IMR-90 (cell line): Measurements from ENCODE around the gene FAIM. TPM values are rescaled to one million over a fixed set of nuclear protein-coding genes. Genes with fewer than 3 reads are reported as not detected.

Experiments used
- ATAC-seq: fragments of 200-7000 bp; cut with Tn5 transposase; 2 replicates; pipeline ENCODE4 v1.9.1; 2020; ENCODE audit warnings: low read depth, mild to moderate bottlenecking, moderate library complexity
- BruUV-seq: library from RNA; stranded (reverse); fragments of 400-500 nt; replicated peaks from 2 replicates; lab custom pipeline; 2021; lab: Mats Ljungman, UMichigan
- CTCF ChIA-PET: fragments of 300-600 bp; formaldehyde crosslinking; extraction: SDS; loops from one replicate; lab custom pipeline; 2021; ENCODE audit warnings: antibody characterized with exemption; lab: Yijun Ruan, JAX
- POLR2A ChIA-PET: fragments of 300-600 bp; sonication (Branson Sonifier 250); formaldehyde crosslinking; loops from one replicate; lab custom pipeline; 2022; ENCODE audit warnings: antibody characterized with exemption; ENCODE audit not compliant: unreplicated experiment; lab: Charles Lee
- DNase-seq: peaks from one replicate; pipeline ENCODE4 v3.0.0; 2013
- H2AFZ ChIP-seq: replicated peaks from 2 replicates; pipeline ENCODE3; 2013; ENCODE audit warnings: low read length, mild to moderate bottlenecking; ENCODE audit not compliant: poor library complexity
- H2AK5ac ChIP-seq: 2 replicates; pipeline ENCODE4 v1.6.1; 2013; ENCODE audit warnings: low read depth, low read length, inconsistent platforms
- H2AK9ac ChIP-seq: replicated peaks from 2 replicates; pipeline ENCODE3; 2013; ENCODE audit warnings: mild to moderate bottlenecking, low read depth, low read length, moderate library complexity; ENCODE audit not compliant: poor library complexity
- H2BK120ac ChIP-seq: 2 replicates; pipeline ENCODE4 v1.6.1; 2013; ENCODE audit warnings: low read depth, low read length, inconsistent platforms
- H2BK15ac ChIP-seq: 3 replicates; pipeline ENCODE4 v1.6.1; 2013; ENCODE audit warnings: low read depth, low read length, inconsistent platforms
- H2BK20ac ChIP-seq: 2 replicates; pipeline ENCODE4 v1.6.1; 2013; ENCODE audit warnings: low read depth, mild to moderate bottlenecking, inconsistent platforms, low read length, moderate library complexity
- H2BK5ac ChIP-seq: 2 replicates; pipeline ENCODE4 v1.6.1; 2013; ENCODE audit warnings: mild to moderate bottlenecking, low read depth, low read length, inconsistent platforms; ENCODE audit not compliant: poor library complexity, severe bottlenecking
- H3K14ac ChIP-seq: replicated peaks from 2 replicates; pipeline ENCODE4 v1.6.1; 2013; ENCODE audit warnings: low read depth, low read length, inconsistent platforms
- H3K18ac ChIP-seq: 2 replicates; pipeline ENCODE4 v1.6.1; 2013; ENCODE audit warnings: low read depth, low read length, control low read depth
- H3K23ac ChIP-seq: 2 replicates; pipeline ENCODE4 v1.6.1; 2013; ENCODE audit warnings: low read depth, low read length, inconsistent platforms
- H3K27ac ChIP-seq: 2 replicates; pipeline ENCODE4 v1.5.1; 2013; ENCODE audit warnings: mild to moderate bottlenecking, control low read depth, low read length; ENCODE audit not compliant: insufficient read depth
- H3K27me3 ChIP-seq: 2 replicates; pipeline ENCODE4 v1.6.1; 2013; ENCODE audit warnings: low read length; ENCODE audit not compliant: control insufficient read depth, insufficient read depth
- H3K36me3 ChIP-seq: 2 replicates; pipeline ENCODE4 v1.6.1; 2013; ENCODE audit warnings: low read length, mixed read lengths; ENCODE audit not compliant: control insufficient read depth, insufficient read depth
- H3K4ac ChIP-seq: 2 replicates; pipeline ENCODE4 v1.6.1; 2013; ENCODE audit warnings: low read depth, low read length, inconsistent platforms
- H3K4me1 ChIP-seq: 2 replicates; pipeline ENCODE4 v1.6.1; 2013; ENCODE audit warnings: low read length, mixed read lengths; ENCODE audit not compliant: control insufficient read depth, insufficient read depth
- H3K4me2 ChIP-seq: 2 replicates; pipeline ENCODE4 v1.6.1; 2013; ENCODE audit warnings: low read depth, mild to moderate bottlenecking, control low read depth, low read length, moderate library complexity
- H3K4me3 ChIP-seq: 2 replicates; pipeline ENCODE4 v1.5.1; 2013; ENCODE audit warnings: low read depth, mild to moderate bottlenecking, control low read depth, low read length, moderate library complexity; ENCODE audit not compliant: insufficient read depth
- H3K56ac ChIP-seq: 2 replicates; pipeline ENCODE4 v1.6.1; 2013; ENCODE audit warnings: low read length, inconsistent platforms; ENCODE audit not compliant: insufficient read depth; ENCODE audit errors: extremely low read depth
- H3K79me1 ChIP-seq, 2 experiments: 2 replicates each; pipeline ENCODE4 v1.6.1; 2013; ENCODE audit warnings: low read length in 2 of 2, inconsistent platforms in 1 of 2, low read depth in 1 of 2
- H3K9ac ChIP-seq: 2 replicates; pipeline ENCODE4 v1.6.1; 2013; ENCODE audit warnings: low read depth, low read length, control low read depth
- H3K9me1 ChIP-seq: 2 replicates; pipeline ENCODE4 v1.6.1; 2013; ENCODE audit warnings: low read length, inconsistent platforms; ENCODE audit not compliant: insufficient read depth
- H3K9me3 ChIP-seq: 2 replicates; pipeline ENCODE4 v1.6.1; 2013; ENCODE audit warnings: low read length; ENCODE audit not compliant: control insufficient read depth, insufficient read depth
- H4K20me1 ChIP-seq: 2 replicates; pipeline ENCODE4 v1.6.1; 2013; ENCODE audit warnings: low read length, inconsistent platforms; ENCODE audit not compliant: insufficient read depth
- H4K5ac ChIP-seq: 2 replicates; pipeline ENCODE4 v1.6.1; 2013; ENCODE audit warnings: mild to moderate bottlenecking, low read depth, low read length, control low read depth
- H4K8ac ChIP-seq, 2 experiments: 2 replicates each; pipeline ENCODE4 v1.6.1; 2013; ENCODE audit warnings: low read depth in 2 of 2, low read length in 2 of 2, control low read depth in 1 of 2, inconsistent platforms in 1 of 2
- H4K91ac ChIP-seq: 2 replicates; pipeline ENCODE4 v1.6.1; 2013; ENCODE audit warnings: low read depth, low read length, inconsistent platforms; ENCODE audit not compliant: insufficient read depth
- BHLHE40 ChIP-seq: fragments of 150-350 bp; IDR thresholded peaks from 2 replicates; pipeline ENCODE4 v1.6.1; 2016; ENCODE audit warnings: mild to moderate bottlenecking, low read depth, low read length
- CEBPB ChIP-seq: IDR thresholded peaks from 2 replicates; pipeline ENCODE4 v1.6.1; 2012; ENCODE audit warnings: low read depth, low read length, improper control_type of control experiment
- CHD1 ChIP-seq: IDR thresholded peaks from 2 replicates; pipeline ENCODE4 v1.6.1; 2012; ENCODE audit warnings: low read depth, low read length, improper control_type of control experiment
- CTCF ChIP-seq: conservative IDR thresholded peaks from 2 replicates; pipeline ENCODE4 v1.5.1; 2012; ENCODE audit warnings: mild to moderate bottlenecking, low read depth, low read length, improper control_type of control experiment
- ELK1 ChIP-seq: fragments of 150-350 bp; IDR thresholded peaks from 2 replicates; pipeline ENCODE4 v1.6.1; 2016; ENCODE audit warnings: low read depth, mild to moderate bottlenecking, low read length, moderate library complexity, borderline replicate concordance
- FOS ChIP-seq: fragments of 150-350 bp; IDR thresholded peaks from 2 replicates; pipeline ENCODE4 v1.6.1; 2016; ENCODE audit warnings: low read depth, low read length
- MAFK ChIP-seq: IDR thresholded peaks from 2 replicates; pipeline ENCODE4 v1.6.1; 2012; ENCODE audit warnings: low read depth, low read length, improper control_type of control experiment
- MAZ ChIP-seq: IDR thresholded peaks from 2 replicates; pipeline ENCODE4 v1.6.1; 2012; ENCODE audit warnings: low read depth, mild to moderate bottlenecking, low read length, improper control_type of control experiment, moderate library complexity, borderline replicate concordance
- MXI1 ChIP-seq: IDR thresholded peaks from 2 replicates; pipeline ENCODE4 v1.6.1; 2012; ENCODE audit warnings: low read depth, mild to moderate bottlenecking, low read length, moderate library complexity, borderline replicate concordance
- NFE2L2 ChIP-seq: fragments of 150-350 bp; IDR thresholded peaks from 2 replicates; pipeline ENCODE4 v1.6.1; 2016; ENCODE audit warnings: low read depth, mild to moderate bottlenecking, low read length
- POLR2A ChIP-seq: IDR thresholded peaks from 2 replicates; pipeline ENCODE4 v1.6.1; 2012; ENCODE audit warnings: mild to moderate bottlenecking, low read depth, low read length
- RAD21 ChIP-seq: IDR thresholded peaks from 2 replicates; pipeline ENCODE4 v1.6.1; 2012; ENCODE audit warnings: low read length, improper control_type of control experiment
- RCOR1 ChIP-seq: IDR thresholded peaks from 2 replicates; pipeline ENCODE4 v1.6.1; 2012; ENCODE audit warnings: mild to moderate bottlenecking, low read length, improper control_type of control experiment; ENCODE audit not compliant: insufficient replicate concordance
- RFX5 ChIP-seq: IDR thresholded peaks from 2 replicates; pipeline ENCODE4 v1.8.0; 2012; ENCODE audit warnings: low read depth, mild to moderate bottlenecking, low read length, moderate library complexity
- SMC3 ChIP-seq: fragments of 150-350 bp; IDR thresholded peaks from 2 replicates; pipeline ENCODE4 v1.6.1; 2016; ENCODE audit warnings: low read depth, mild to moderate bottlenecking, antibody characterized with exemption, low read length, moderate library complexity
- USF2 ChIP-seq: fragments of 150-350 bp; IDR thresholded peaks from 2 replicates; pipeline ENCODE4 v1.6.1; 2017; ENCODE audit warnings: mild to moderate bottlenecking, antibody characterized with exemption, low read length, low read depth
- dilution Hi-C: fragments of 300-500 bp; cut with HindIII; formaldehyde crosslinking; loops from one replicate; pipeline ENCODE4 v1.14.3; 2018; ENCODE audit warnings: low sequenced_read_pairs; ENCODE audit not compliant: unreplicated experiment
- in situ Hi-C: fragments of 300-500 bp; cut with MboI; formaldehyde crosslinking; loops from 3 replicates; pipeline ENCODE4 v1.14.3; 2019; ENCODE audit warnings: low sequenced_read_pairs, inconsistent platforms, mixed read lengths
- intact Hi-C: fragments of 100-400 bp; cut with micrococcal nuclease; formaldehyde crosslinking; loops from 2 replicates; pipeline ENCODE4 v1.10.0; 2022
- polyA plus RNA-seq, 3 experiments: library from polyadenylated mRNA; depleted of rRNA; stranded (reverse); fragments of >200 nt; gene quantifications; 2 replicates each; pipeline ENCODE4 v1.2.3, GENCODE V29; 2012; ENCODE audit warnings: low replicate concordance in 1 of 3
- total RNA-seq: library from RNA; depleted of rRNA; stranded (reverse); fragments of >200 nt; gene quantifications from 2 replicates; pipeline ENCODE4 v1.2.3, GENCODE V29; 2012

The FAIM gene
- total and polyA plus RNA-seq, 2 of the 4 experiments (the other 2 are of a cell fraction) = 2.5 to 3.4 TPM

- H4K5ac ChIP-seq = no peak overlapping the region
- no peaks in the 10 kb centered on the region for H3K27me3 ChIP-seq
- H3K9me3 ChIP-seq = peaks cover 17% of the 10 kb centered on the region
- no peak overlapping the region for H2BK15ac ChIP-seq
- H3K9me1 ChIP-seq = no peaks in the 10 kb centered on the region
- no peak overlapping the region for H3K9ac ChIP-seq
- DNase-seq (no peak), ATAC-seq (no peak)
- POLR2A ChIA-PET = no interaction called here
- H2AK9ac ChIP-seq = no peak overlapping the region
- H2BK20ac ChIP-seq = no peak overlapping the region
- no peak overlapping the region for H3K14ac ChIP-seq
- intact Hi-C loops (no loop called here), in situ Hi-C loops (no loop called here), dilution Hi-C loops (no loop called here)
- H4K8ac ChIP-seq = no peak overlapping the region
- H3K23ac ChIP-seq = no peak overlapping the region
- H3K36me3 ChIP-seq = peaks cover 13% of the 10 kb centered on the region; the same call in 1 of the 2 replicates
- no peak overlapping the region for H3K18ac ChIP-seq
- no peak overlapping the region for H2AK5ac ChIP-seq
- H3K79me1 ChIP-seq = no peaks in the 10 kb centered on the region
- no peak overlapping the region for H2BK120ac ChIP-seq
- H4K20me1 ChIP-seq = no peaks in the 10 kb centered on the region
- no peak overlapping the region for H2BK5ac ChIP-seq
- H3K4me2 ChIP-seq = no peak overlapping the region
- H3K4me3 ChIP-seq = no peak overlapping the region
- TF ChIP-seq BHLHE40 = no peak
- TF ChIP-seq CEBPB = no peak
- no peak for TF ChIP-seq RAD21
- no peak for TF ChIP-seq MAFK
- no peak for TF ChIP-seq SMC3
- no peak for TF ChIP-seq NFE2L2
- no peak for TF ChIP-seq RCOR1
- TF ChIP-seq ELK1 = no peak
- TF ChIP-seq POLR2A = no peak
- TF ChIP-seq MXI1 = no peak
- no peak for TF ChIP-seq CHD1
- no peak for TF ChIP-seq MAZ
- TF ChIP-seq FOS = no peak
- TF ChIP-seq CTCF = no peak
- TF ChIP-seq RFX5 = no peak
- no peak for TF ChIP-seq USF2
- no peak overlapping the region for H2AFZ ChIP-seq
- H3K4me1 ChIP-seq = no peaks in the 10 kb centered on the region
- H3K4ac ChIP-seq = no peak overlapping the region
- BruUV-seq = no TSS peak
- H3K56ac ChIP-seq = no peak overlapping the region
- CTCF ChIA-PET = no interaction called here
- H3K27ac ChIP-seq = no peak overlapping the region
- no peak overlapping the region for H4K91ac ChIP-seq
Observed at GRCh38 chr3:138646008-138646407, 37.4 kb downstream of the FAIM start.
